A549 (cell line): ENCODE measurements around the gene IL17B.

Experiments
- CBX2 ChIP-seq: fragments of 200-600 bp; sonication (generic); IDR thresholded peaks from 2 replicates; pipeline ENCODE4 v1.6.1; 2016; ENCODE audit warnings: low read depth, mild to moderate bottlenecking, borderline replicate concordance
- CTCF ChIP-seq: fragments of >200 bp; sonication (Bioruptor Twin); formaldehyde crosslinking; IDR thresholded peaks from 3 replicates; pipeline ENCODE4 v1.5.1; 2016
- EP300 ChIP-seq, 2 experiments: fragments of >200 bp; sonication (Bioruptor Twin); formaldehyde crosslinking; IDR thresholded peaks; 2 replicates in 1 of 2; 3 replicates in 1 of 2; pipeline ENCODE4 v1.6.1; 2016 to 2017
- HMGXB4 ChIP-seq: fragments of 250-450 bp; sonication (Bioruptor Pico); IDR thresholded peaks from 2 replicates; pipeline ENCODE4 v1.5.0; 2021; ENCODE audit warnings: mild to moderate bottlenecking, moderate library complexity, borderline replicate concordance
- JUN ChIP-seq, 2 experiments: fragments of >200 bp; sonication (Bioruptor Twin); formaldehyde crosslinking; IDR thresholded peaks; 2 replicates in 1 of 2; 3 replicates in 1 of 2; pipeline ENCODE4 v1.6.1; 2016 to 2017
- POLR2A ChIP-seq: IDR thresholded peaks from 2 replicates; pipeline ENCODE4 v1.6.1; 2012; ENCODE audit warnings: mild to moderate bottlenecking, low read length
- POLR2AphosphoS2 ChIP-seq: conservative IDR thresholded peaks from 2 replicates; pipeline ENCODE4 v1.6.1; 2012; ENCODE audit warnings: low read length, improper control_type of control experiment, inconsistent platforms
- RARB ChIP-seq: fragments of 250-450 bp; sonication (Bioruptor Pico); IDR thresholded peaks from 2 replicates; pipeline ENCODE4 v1.8.0; 2021; ENCODE audit warnings: mild to moderate bottlenecking, moderate library complexity
- REST ChIP-seq: fragments of 200-600 bp; sonication (generic); IDR thresholded peaks from 2 replicates; pipeline ENCODE4 v1.6.1; 2016; ENCODE audit warnings: antibody characterized with exemption, mild to moderate bottlenecking, moderate library complexity
- RFX5 ChIP-seq: fragments of 450-650 bp; IDR thresholded peaks from 2 replicates; pipeline ENCODE4 v1.7.1; 2014; ENCODE audit warnings: antibody characterized with exemption, mild to moderate bottlenecking, moderate library complexity
- RNF2 ChIP-seq: fragments of 200-600 bp; sonication (generic); IDR thresholded peaks from 2 replicates; pipeline ENCODE4 v1.6.1; 2016; ENCODE audit warnings: low read depth, mild to moderate bottlenecking, antibody characterized with exemption, moderate library complexity, borderline replicate concordance
- TF ChIP-seq, protein P1 (sequence below): IDR thresholded peaks from 2 replicates; pipeline ENCODE4 v1.6.1; 2012

- no peak for TF ChIP-seq CTCF
- TF ChIP-seq, protein P1, sequence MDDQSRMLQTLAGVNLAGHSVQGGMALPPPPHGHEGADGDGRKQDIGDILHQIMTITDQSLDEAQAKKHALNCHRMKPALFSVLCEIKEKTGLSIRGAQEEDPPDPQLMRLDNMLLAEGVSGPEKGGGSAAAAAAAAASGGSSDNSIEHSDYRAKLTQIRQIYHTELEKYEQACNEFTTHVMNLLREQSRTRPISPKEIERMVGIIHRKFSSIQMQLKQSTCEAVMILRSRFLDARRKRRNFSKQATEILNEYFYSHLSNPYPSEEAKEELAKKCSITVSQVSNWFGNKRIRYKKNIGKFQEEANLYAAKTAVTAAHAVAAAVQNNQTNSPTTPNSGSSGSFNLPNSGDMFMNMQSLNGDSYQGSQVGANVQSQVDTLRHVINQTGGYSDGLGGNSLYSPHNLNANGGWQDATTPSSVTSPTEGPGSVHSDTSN: no peak
- TF ChIP-seq POLR2AphosphoS2: no peak
- no peak for TF ChIP-seq RFX5
- no peak for TF ChIP-seq REST
- TF ChIP-seq RNF2: no peak
- no peak for TF ChIP-seq POLR2A
- TF ChIP-seq EP300 (IDR thresholded peaks at IDR 0.05): no peak
- TF ChIP-seq HMGXB4 (CRISPR knock-in tag): no peak
- no peak for TF ChIP-seq CBX2
- no peak for TF ChIP-seq JUN (IDR thresholded peaks at IDR 0.05)
- no peak for TF ChIP-seq RARB (CRISPR knock-in tag)
Observed at GRCh38 chr5:149381261-149381985, 2.3 kb upstream of the IL17B start.
